Ectodermal cell (in vitro differentiated cells): ENCODE measurements around the gene RTRAF. TPM values are rescaled to one million over a fixed set of nuclear protein-coding genes. Genes with fewer than 3 reads are reported as not detected.

ENCODE experiments used
- H3K27ac ChIP-seq: 2 replicates; pipeline ENCODE4 v1.7.0; 2013; ENCODE audit warnings: mild to moderate bottlenecking, low read depth, low read length; ENCODE audit not compliant: insufficient read depth, poor library complexity, severe bottlenecking
- H3K27me3 ChIP-seq: 2 replicates; pipeline ENCODE4 v1.7.0; 2013; ENCODE audit warnings: mild to moderate bottlenecking, low read length; ENCODE audit not compliant: insufficient read depth, control insufficient read depth, poor library complexity, severe bottlenecking
- H3K36me3 ChIP-seq: one replicate; pipeline ENCODE4 v1.7.0; 2013; ENCODE audit warnings: low read length; ENCODE audit not compliant: control insufficient read depth, insufficient read depth
- H3K4me1 ChIP-seq: one replicate; pipeline ENCODE4 v1.7.0; 2013; ENCODE audit warnings: low read length; ENCODE audit not compliant: control insufficient read depth, insufficient read depth
- H3K4me3 ChIP-seq: 2 replicates; pipeline ENCODE4 v1.7.0; 2013; ENCODE audit warnings: low read depth, low read length, control low read depth; ENCODE audit not compliant: insufficient read depth
- H3K9me3 ChIP-seq: 2 replicates; pipeline ENCODE4 v1.7.0; 2013; ENCODE audit warnings: mild to moderate bottlenecking, low read length, moderate library complexity; ENCODE audit not compliant: control insufficient read depth
- WGBS, 2 experiments: methylation state at CpG; one replicate each; pipeline ENCODE4 v1.1.7; 2013; ENCODE audit warnings: missing lambda C conversion rate in 2 of 2; 5-methylcytosine and 5-hydroxymethylcytosine counted together
- polyA plus RNA-seq, 4 experiments: library from polyadenylated mRNA; stranded (reverse); fragments of 50-300 nt; gene quantifications; one replicate each; pipeline ENCODE4 v1.2.3, GENCODE V29; 2013

RTRAF gene
- polyA plus RNA-seq (2013, experiment 1 of 4) = 377 TPM
- 377 TPM for polyA plus RNA-seq (2013, experiment 2 of 4)
- polyA plus RNA-seq (2013, experiment 3 of 4) = 362 TPM
- polyA plus RNA-seq (2013, experiment 4 of 4) = 382 TPM

DNA sequence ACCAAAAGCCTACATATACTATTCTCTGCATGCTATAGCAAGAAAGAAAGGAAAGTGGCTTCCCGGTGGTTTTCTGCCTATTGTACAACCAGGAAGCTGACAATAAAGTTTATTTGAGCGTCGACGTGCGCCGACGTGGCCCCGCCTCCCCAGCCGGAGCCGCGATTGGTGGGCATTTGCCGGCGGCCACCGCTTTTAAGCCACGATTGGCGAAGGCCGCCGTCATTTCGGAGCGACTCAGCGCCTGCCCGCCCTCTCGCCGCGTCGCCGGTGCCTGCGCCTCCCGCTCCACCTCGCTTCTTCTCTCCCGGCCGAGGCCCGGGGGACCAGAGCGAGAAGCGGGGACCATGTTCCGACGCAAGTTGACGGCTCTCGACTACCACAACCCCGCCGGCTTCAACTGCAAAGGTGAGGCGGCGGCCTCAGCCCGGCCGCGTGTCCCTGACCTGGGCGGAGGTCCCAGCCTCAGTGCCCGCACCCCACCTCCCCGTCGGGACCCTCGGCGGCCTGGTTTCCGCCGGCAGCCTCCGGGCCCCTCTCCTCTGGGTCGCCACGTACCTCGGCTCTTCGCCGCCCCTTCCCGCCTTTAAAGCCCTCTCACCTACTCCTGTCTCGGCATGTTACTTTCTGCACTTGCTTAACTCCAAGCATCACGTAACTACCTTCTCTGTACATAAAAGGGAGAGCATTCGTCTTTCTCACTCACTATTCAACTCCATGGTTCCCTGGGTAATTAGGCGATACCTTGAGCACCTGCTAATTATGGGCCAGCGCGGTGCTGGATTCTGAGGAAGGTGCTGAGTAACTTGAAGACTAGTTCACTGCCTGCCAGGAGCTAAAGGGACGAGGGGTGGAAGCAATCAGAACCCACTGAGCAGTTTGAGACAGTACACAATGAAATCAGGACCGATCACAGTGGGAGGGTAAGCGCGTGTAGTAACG is at the start of gene RTRAF:
Gene RTRAF (plus strand): TSS at position 254 of the 942 bp plus-strand sequence. CDS start 94 bp downstream, at position 348.
- H3K4me3 ChIP-seq = peak within 1 kb of the TSS; percentile 87
- no peaks in the 10 kb centered on the region for H3K9me3 ChIP-seq
- peaks cover 14% of the 10 kb centered on the region for H3K36me3 ChIP-seq
- 0% methylated on average over 72 of the region's 72 CpGs for WGBS, 2 experiments
- H3K27ac ChIP-seq = peak within 1 kb of the TSS; percentile 65
- no peaks in the 10 kb centered on the region for H3K27me3 ChIP-seq
- H3K4me1 ChIP-seq = peaks cover 3% of the 10 kb centered on the region

DNA sequence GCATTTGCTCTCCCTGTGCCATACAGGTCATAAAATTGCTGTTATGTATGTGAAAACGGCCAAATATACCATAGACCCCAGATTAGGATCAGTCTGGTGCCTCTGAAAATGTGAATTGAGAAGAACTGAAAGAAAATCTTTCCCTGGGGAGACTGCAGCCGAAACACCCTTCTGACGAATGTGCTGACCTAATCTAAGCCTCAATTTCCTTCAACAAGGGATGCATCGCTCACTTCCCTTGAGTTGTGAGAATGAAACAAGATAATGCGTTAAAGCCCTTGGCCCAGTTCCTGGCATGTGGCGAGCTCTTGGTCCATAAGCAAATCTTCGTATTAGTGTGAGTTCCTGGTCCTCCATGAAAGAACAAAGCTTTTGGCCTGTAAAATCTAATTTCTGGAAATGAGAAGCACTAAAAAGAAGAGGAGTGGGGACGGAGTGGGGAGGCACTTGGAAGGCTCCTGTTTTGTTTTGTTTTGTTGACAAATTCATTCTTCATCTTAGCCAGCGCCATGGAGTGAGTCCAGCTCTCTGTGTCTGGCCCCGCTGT is 49.5 kb upstream of the RTRAF start:
- no peak overlapping the region for H3K4me3 ChIP-seq
- no peaks in the 10 kb centered on the region for H3K9me3 ChIP-seq
- no peaks in the 10 kb centered on the region for H3K4me1 ChIP-seq
- no peak overlapping the region for H3K27ac ChIP-seq
- 93% methylated on average over 10 of the region's 10 CpGs for WGBS, 2 experiments
- H3K36me3 ChIP-seq = no peaks in the 10 kb centered on the region
- no peaks in the 10 kb centered on the region for H3K27me3 ChIP-seq

DNA sequence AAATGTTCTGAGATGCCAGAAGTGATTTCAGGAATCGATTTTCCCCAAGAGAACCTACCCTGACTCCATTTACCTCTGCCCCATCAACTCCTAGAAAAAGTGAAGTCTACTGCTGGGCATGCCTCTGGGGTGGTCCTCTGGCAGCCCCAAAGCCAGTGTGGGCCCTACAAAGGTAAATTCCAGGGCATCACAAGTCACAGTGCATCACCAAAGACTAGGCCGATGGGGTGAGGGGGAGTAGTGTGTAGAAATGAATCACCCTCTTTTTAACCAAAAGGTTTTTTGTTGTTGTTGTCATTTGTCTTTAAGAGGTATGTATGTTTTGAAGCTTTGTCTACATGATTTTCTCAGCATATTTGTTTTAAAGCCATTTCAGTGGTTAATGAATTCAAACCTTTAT is 46.4 kb upstream of the RTRAF start:
- Histone ChIP-seq H3K4me1 (no peaks in the 10 kb centered on the region), H3K27me3 (no peaks in the 10 kb centered on the region), H3K27ac (no peak overlapping the region), H3K9me3 (no peaks in the 10 kb centered on the region), H3K36me3 (no peaks in the 10 kb centered on the region), H3K4me3 (no peak overlapping the region)
- WGBS, 2 experiments = 85 to 94% methylated on average over 2 of the region's 2 CpGs

DNA sequence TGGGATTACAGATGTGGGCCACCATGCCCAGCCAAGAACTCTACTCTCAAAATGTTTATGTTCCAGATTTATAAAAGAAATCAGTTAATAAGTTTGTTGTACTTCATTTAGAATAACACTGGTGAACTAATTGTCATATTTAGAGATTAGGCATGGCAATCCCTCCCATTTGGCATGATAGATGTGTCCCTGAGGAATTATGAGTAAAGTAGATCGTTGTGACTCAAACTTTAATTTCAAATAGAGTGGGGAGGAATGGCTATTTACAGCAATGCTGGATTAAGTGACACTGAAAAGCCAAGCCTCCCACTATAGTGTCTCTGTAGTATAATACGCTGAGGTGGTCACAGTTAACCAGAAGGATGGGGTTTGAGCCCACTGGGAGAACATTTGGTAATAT is 39.3 kb upstream of the RTRAF start:
- H3K27me3 ChIP-seq = no peaks in the 10 kb centered on the region
- H3K27ac ChIP-seq = no peak overlapping the region
- H3K4me1 ChIP-seq = no peaks in the 10 kb centered on the region
- no peaks in the 10 kb centered on the region for H3K36me3 ChIP-seq
- H3K4me3 ChIP-seq = no peak overlapping the region
- H3K9me3 ChIP-seq = no peaks in the 10 kb centered on the region
- whole genome bisulfite sequencing, 2 experiments = 94 to 100% methylated on average over 2 of the region's 2 CpGs

DNA sequence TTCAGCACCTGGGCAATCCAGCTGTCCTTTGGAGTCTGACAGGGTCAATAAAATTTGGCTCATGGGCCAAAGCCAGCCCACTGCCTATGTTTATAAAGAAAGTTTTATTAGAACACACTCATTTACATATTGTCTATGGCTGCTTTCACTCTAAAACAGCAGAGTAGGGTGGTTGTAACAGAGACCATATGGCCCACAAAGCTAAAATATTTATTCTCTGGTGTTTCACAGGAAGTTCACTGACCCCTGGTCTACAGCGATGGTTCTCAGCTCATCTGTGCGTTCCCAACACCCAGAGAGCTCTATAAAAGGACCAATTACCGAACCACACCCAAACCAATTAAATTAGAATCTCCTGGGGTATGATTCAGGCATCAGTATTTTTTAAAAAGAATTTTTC is 37.7 kb upstream of the RTRAF start:
- H3K27ac ChIP-seq = no peak overlapping the region
- 73 to 76% methylated on average over 3 of the region's 3 CpGs for WGBS, 2 experiments
- H3K4me3 ChIP-seq = no peak overlapping the region
- no peaks in the 10 kb centered on the region for H3K36me3 ChIP-seq
- H3K27me3 ChIP-seq = no peaks in the 10 kb centered on the region
- no peaks in the 10 kb centered on the region for H3K9me3 ChIP-seq
- no peaks in the 10 kb centered on the region for H3K4me1 ChIP-seq

DNA sequence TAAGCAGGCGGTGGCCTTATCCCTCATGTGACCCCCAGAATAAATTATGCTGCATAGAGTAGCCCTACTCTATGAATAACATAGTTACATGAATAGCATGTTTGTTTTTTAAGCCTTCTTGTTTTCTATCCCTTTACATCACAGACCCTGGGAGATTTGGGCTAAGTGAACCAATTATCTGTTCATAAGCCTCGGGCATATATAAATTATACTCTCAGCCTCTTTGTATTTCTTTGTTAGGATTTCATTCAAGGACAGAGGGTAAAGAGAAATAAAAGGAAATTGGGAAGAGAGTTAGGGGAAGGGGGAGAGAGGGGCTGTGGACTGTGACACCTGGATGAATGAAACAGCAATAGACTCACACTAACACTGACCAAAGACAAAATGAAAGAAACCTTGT is 35.3 kb upstream of the RTRAF start:
- Histone ChIP-seq H3K4me3 (no peak overlapping the region), H3K4me1 (no peaks in the 10 kb centered on the region), H3K27me3 (no peaks in the 10 kb centered on the region), H3K9me3 (peaks cover 5% of the 10 kb centered on the region), H3K36me3 (peaks cover 7% of the 10 kb centered on the region), H3K27ac (no peak overlapping the region)
- whole genome bisulfite sequencing, 2 experiments = 100% methylated on average over 1 of the region's 2 CpGs

DNA sequence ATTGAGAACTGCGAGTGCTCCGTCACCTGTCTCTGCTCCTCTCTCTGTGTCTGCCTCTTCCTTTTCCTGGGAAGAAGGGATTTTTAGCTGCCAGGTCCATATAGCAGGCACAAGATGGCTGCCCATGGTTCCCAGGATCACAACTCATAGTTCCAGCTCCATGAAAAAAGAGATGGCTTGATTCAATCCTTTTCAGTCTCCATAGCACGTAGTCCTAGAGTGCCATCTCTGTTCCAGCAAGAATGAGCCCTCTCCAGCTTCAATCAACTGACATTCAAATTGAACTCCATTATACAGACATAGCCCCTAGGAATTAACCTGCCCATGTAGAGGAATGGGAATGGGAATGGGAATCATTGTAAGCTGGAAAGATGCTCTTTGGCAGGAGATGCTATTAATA is 34.7 kb upstream of the RTRAF start:
- Histone ChIP-seq H3K9me3 (peaks cover 5% of the 10 kb centered on the region), H3K36me3 (peaks cover 7% of the 10 kb centered on the region), H3K27me3 (no peaks in the 10 kb centered on the region), H3K4me1 (no peaks in the 10 kb centered on the region), H3K27ac (no peak overlapping the region), H3K4me3 (no peak overlapping the region)
- 92 to 98% methylated on average over 3 of the region's 3 CpGs for WGBS, 2 experiments

DNA sequence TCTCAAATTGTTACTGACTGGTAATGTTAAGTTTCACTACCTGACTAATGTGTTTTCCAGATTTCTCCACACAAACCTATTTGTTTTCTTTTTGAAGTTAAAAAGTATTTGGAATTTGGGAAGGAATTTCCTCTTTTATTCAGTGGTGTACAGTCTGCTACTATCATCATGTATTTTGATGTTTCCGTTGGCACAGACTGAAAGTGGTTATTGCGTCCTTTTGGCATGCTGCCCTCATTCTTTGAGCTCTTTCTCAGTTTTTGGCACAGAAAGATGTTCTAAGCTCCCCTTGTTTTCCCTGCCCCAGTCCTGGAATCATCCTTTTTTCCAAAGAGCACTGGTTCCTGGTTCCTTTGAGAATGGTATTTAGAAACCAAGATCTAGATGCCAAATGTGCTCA is 31.4 kb upstream of the RTRAF start:
- Histone ChIP-seq H3K36me3 (peaks cover 7% of the 10 kb centered on the region), H3K9me3 (peaks cover 5% of the 10 kb centered on the region), H3K4me1 (no peaks in the 10 kb centered on the region), H3K4me3 (no peak overlapping the region), H3K27ac (no peak overlapping the region), H3K27me3 (no peaks in the 10 kb centered on the region)
- 92 to 98% methylated on average over 2 of the region's 2 CpGs for WGBS, 2 experiments

DNA sequence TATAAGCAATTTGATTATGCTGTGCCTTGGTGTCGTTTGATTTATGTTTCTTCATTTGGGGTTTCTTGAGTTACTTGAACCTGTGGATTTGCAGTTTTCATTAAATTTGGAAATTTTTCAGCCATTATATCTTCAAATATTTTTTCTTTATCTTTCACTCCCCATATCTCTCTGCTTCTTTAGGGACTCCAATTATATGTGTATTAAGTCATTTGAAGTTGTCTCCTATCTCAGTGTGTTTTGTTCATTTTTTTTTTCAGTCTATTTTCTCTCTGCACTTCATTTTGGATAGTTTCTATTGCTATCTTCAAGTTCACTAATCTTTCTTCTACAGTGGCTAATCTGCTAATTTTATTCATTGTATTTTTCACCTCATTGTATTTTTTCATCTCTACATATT is 29.4 kb upstream of the RTRAF start:
- H3K27me3 ChIP-seq = no peaks in the 10 kb centered on the region
- H3K4me3 ChIP-seq = no peak overlapping the region
- 100% methylated on average over 1 of the region's 1 CpG; no CpG with 5 or more reads in 1 of the 2 experiments for WGBS, 2 experiments
- H3K36me3 ChIP-seq = peaks cover 7% of the 10 kb centered on the region
- H3K4me1 ChIP-seq = no peaks in the 10 kb centered on the region
- peaks cover 5% of the 10 kb centered on the region for H3K9me3 ChIP-seq
- H3K27ac ChIP-seq = no peak overlapping the region

DNA sequence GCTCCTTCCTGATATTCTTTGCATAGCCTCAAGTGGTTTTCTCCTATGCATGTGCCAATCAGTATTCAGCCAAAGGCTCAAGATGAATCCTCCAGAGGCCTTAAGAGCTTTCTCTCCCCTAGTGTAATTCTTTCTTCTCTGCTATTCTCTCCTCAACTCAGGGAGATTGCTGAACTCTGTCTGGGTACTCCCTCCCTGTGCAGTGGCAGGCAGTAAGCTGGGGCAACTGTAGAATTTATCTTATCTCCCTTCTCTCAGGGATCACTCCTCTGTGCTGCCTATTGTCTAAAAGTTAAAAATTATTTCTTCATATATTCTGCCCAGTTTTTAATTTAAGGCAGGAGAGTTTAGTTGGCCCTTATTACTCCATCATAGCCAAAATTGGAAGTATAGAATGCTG is 28.5 kb upstream of the RTRAF start:
- Histone ChIP-seq H3K4me3 (no peak overlapping the region), H3K36me3 (peaks cover 7% of the 10 kb centered on the region)

More for the DNA sequence above, 28.5 kb upstream of the RTRAF start:
- no peak overlapping the region for H3K27ac ChIP-seq
- no peaks in the 10 kb centered on the region for H3K4me1 ChIP-seq
- H3K9me3 ChIP-seq = peaks cover 5% of the 10 kb centered on the region
- H3K27me3 ChIP-seq = no peaks in the 10 kb centered on the region
